GM20000 (cell line): Measurements from ENCODE around the gene DLG2.

Experiments
- DNase-seq: peaks from one replicate; pipeline ENCODE4 v3.0.0; 2012; ENCODE audit warnings: low spot score
- TF ChIP-seq, protein P1 (sequence below): IDR thresholded peaks from 2 replicates; pipeline ENCODE4 v1.5.1; 2012; ENCODE audit warnings: mild to moderate bottlenecking, control low read depth; ENCODE audit errors: extremely low read depth, missing control alignments

Gene DLG2

GRCh38 chr11:84358034-84358433 is 1269.1 kb downstream of the DLG2 start:
- DNase-seq: no peak
- TF ChIP-seq, protein P1, sequence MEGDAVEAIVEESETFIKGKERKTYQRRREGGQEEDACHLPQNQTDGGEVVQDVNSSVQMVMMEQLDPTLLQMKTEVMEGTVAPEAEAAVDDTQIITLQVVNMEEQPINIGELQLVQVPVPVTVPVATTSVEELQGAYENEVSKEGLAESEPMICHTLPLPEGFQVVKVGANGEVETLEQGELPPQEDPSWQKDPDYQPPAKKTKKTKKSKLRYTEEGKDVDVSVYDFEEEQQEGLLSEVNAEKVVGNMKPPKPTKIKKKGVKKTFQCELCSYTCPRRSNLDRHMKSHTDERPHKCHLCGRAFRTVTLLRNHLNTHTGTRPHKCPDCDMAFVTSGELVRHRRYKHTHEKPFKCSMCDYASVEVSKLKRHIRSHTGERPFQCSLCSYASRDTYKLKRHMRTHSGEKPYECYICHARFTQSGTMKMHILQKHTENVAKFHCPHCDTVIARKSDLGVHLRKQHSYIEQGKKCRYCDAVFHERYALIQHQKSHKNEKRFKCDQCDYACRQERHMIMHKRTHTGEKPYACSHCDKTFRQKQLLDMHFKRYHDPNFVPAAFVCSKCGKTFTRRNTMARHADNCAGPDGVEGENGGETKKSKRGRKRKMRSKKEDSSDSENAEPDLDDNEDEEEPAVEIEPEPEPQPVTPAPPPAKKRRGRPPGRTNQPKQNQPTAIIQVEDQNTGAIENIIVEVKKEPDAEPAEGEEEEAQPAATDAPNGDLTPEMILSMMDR: no peak

DNA sequence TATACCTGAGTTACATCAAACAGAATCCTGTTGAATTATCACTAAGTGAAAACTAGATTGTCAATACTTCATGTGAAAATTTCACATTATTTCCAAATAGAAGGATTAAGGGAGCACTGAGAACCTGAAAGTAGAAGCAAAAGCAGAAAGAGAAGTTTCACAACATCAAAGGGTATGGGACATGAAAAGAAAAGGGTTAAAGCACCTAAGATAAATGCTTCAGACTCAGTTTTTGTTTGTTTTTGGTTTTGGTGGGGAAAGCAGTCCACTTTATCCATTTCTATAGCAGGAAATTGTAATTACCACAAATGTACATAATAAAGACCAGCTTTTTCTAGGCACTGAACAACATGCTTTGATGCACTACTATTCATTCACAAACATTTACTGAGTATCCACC is 1271.2 kb downstream of the DLG2 start:
- TF ChIP-seq, protein P1: no peak
- no peak for DNase-seq

- TF ChIP-seq, protein P1: no peak
- no peak for DNase-seq
These were observed 1281.5 kb downstream of the DLG2 start for GRCh38 chr11:84345597-84345996.

- TF ChIP-seq, protein P1: no peak
- DNase-seq: no peak
These were observed 1282.1 kb downstream of the DLG2 start for GRCh38 chr11:84345027-84345426.

- TF ChIP-seq, protein P1: no peak
- DNase-seq: no peak
These were observed 1287.3 kb downstream of the DLG2 start for GRCh38 chr11:84339796-84340195.

DNA sequence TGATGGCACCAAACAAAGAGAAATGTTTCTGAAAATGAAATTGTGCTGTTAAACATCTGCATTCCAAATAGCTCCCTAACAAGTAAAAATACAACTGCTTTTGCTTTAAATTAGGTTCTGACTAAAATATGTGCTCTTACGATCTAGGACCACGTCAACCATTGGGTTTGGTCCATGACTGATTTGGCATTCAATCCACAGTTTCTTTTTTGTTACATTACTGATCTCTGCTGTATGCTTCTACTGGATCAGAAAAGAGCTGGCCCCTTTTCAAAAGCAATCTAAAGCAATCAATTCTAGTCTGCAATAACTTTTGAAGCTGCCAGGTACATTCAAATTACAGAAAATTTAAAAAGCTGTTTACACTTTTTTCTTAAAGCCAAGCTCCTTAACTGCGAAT is 1293.9 kb downstream of the DLG2 start:
- DNase-seq: no peak
- TF ChIP-seq, protein P1: no peak

GRCh38 chr11:84322211-84322610 is 1304.9 kb downstream of the DLG2 start:
- TF ChIP-seq, protein P1: no peak
- no peak for DNase-seq
